ENCODE measurements around the gene MDK.

MDK gene

GRCh38 chr11:46367244-46367915, 14.1 kb upstream of the MDK start:
- ATAC-seq = peak; percentile 72
- no peak for TF ChIP-seq ZFP30 (CRISPR knock-in tag; IDR thresholded peaks at IDR 0.05)
- no peak for TF ChIP-seq TOX (CRISPR knock-in tag; IDR thresholded peaks at IDR 0.05; ENCODE audit: borderline replicate concordance)
- TF ChIP-seq ARNTL (CRISPR knock-in tag; IDR thresholded peaks at IDR 0.05; ENCODE audit: borderline replicate concordance, low read depth) = no peak
- TF ChIP-seq RARB (CRISPR knock-in tag; IDR thresholded peaks at IDR 0.05) = no peak
- TF ChIP-seq ZNF565 (CRISPR knock-in tag; conservative IDR thresholded peaks at IDR 0.05; ENCODE audit: low read depth) = no peak
- TF ChIP-seq TSHZ2 (CRISPR knock-in tag; IDR thresholded peaks at IDR 0.05) = no peak
- no peak for TF ChIP-seq TCF4 (CRISPR knock-in tag; IDR thresholded peaks at IDR 0.05; ENCODE audit: borderline replicate concordance)

GRCh38 chr11:46367916-46368267, 13.6 kb upstream of the MDK start:
- no peak for ATAC-seq
- TF ChIP-seq RARB (CRISPR knock-in tag; IDR thresholded peaks at IDR 0.05) = no peak
- TF ChIP-seq ZFP3 (CRISPR knock-in tag; IDR thresholded peaks at IDR 0.05) = no peak
- no peak for TF ChIP-seq GLIS3 (CRISPR knock-in tag; IDR thresholded peaks at IDR 0.05)
- no peak for TF ChIP-seq ZC3H10 (CRISPR knock-in tag; IDR thresholded peaks at IDR 0.05)
- no peak for TF ChIP-seq TOX (CRISPR knock-in tag; IDR thresholded peaks at IDR 0.05; ENCODE audit: borderline replicate concordance)
- TF ChIP-seq CSDC2 (CRISPR knock-in tag; IDR thresholded peaks at IDR 0.05) = no peak
- TF ChIP-seq CREB5 (CRISPR knock-in tag; IDR thresholded peaks at IDR 0.05; ENCODE audit: low read depth) = no peak
- no peak for TF ChIP-seq ISL1 (CRISPR knock-in tag; IDR thresholded peaks at IDR 0.05)
- TF ChIP-seq ZFP30 (CRISPR knock-in tag; IDR thresholded peaks at IDR 0.05) = no peak

GRCh38 chr11:46369458-46370152, 11.9 kb upstream of the MDK start:
- TF ChIP-seq CSDC2 (CRISPR knock-in tag; IDR thresholded peaks at IDR 0.05) (no peak), TCF4 (CRISPR knock-in tag; IDR thresholded peaks at IDR 0.05; ENCODE audit: borderline replicate concordance) (no peak), ISL1 (CRISPR knock-in tag; IDR thresholded peaks at IDR 0.05) (no peak), ZFP30 (CRISPR knock-in tag; IDR thresholded peaks at IDR 0.05) (no peak), ZNF8 (CRISPR knock-in tag; IDR thresholded peaks at IDR 0.05) (no peak)
- peak; percentile 90 for ATAC-seq

GRCh38 chr11:46370253-46370652, 11.2 kb upstream of the MDK start:
- no peak for ATAC-seq
- TF ChIP-seq PATZ1 (CRISPR knock-in tag; IDR thresholded peaks at IDR 0.05; ENCODE audit: borderline replicate concordance) = no peak
- TF ChIP-seq BACH2 (CRISPR knock-in tag; IDR thresholded peaks at IDR 0.05; ENCODE audit: borderline replicate concordance) = no peak
- TF ChIP-seq SNAI2 (CRISPR knock-in tag; IDR thresholded peaks at IDR 0.05) = no peak
- no peak for TF ChIP-seq ZFP30 (CRISPR knock-in tag; IDR thresholded peaks at IDR 0.05)
- TF ChIP-seq TCF4 (CRISPR knock-in tag; IDR thresholded peaks at IDR 0.05; ENCODE audit: borderline replicate concordance) = no peak
- TF ChIP-seq GLIS3 (CRISPR knock-in tag; IDR thresholded peaks at IDR 0.05) = no peak
- no peak for TF ChIP-seq ZNF8 (CRISPR knock-in tag; IDR thresholded peaks at IDR 0.05)
- TF ChIP-seq ISL1 (CRISPR knock-in tag; IDR thresholded peaks at IDR 0.05) = no peak
- no peak for TF ChIP-seq CSDC2 (CRISPR knock-in tag; IDR thresholded peaks at IDR 0.05)
- TF ChIP-seq ZNF565 (CRISPR knock-in tag; conservative IDR thresholded peaks at IDR 0.05; ENCODE audit: low read depth) = no peak
- no peak for TF ChIP-seq PPARA (CRISPR knock-in tag; IDR thresholded peaks at IDR 0.05; ENCODE audit: borderline replicate concordance)
- TF ChIP-seq OSR1 (CRISPR knock-in tag; IDR thresholded peaks at IDR 0.05) = no peak
- no peak for TF ChIP-seq POU6F1 (CRISPR knock-in tag; IDR thresholded peaks at IDR 0.05; ENCODE audit: borderline replicate concordance, low read depth)
- TF ChIP-seq TSHZ2 (CRISPR knock-in tag; IDR thresholded peaks at IDR 0.05) = no peak
- TF ChIP-seq ZFP3 (CRISPR knock-in tag; IDR thresholded peaks at IDR 0.05) = no peak
- no peak for TF ChIP-seq ARNTL (CRISPR knock-in tag; IDR thresholded peaks at IDR 0.05; ENCODE audit: borderline replicate concordance, low read depth)
- no peak for TF ChIP-seq CSRNP3 (CRISPR knock-in tag; IDR thresholded peaks at IDR 0.05)
